ENCODE data around the gene NEK6.

NEK6 gene

GRCh38 chr9:124262649-124262972, 4.9 kb downstream of the NEK6 start:
- H3K4me2 ChIP-seq (ENCODE audit: low read length), result peak overlapping the region; percentile 100
- no peaks in the 10 kb centered on the region for H3K27me3 ChIP-seq (ENCODE audit: low read depth, low read length)
- H3K79me2 ChIP-seq (ENCODE audit: low read length), result peaks cover 97% of the 10 kb centered on the region
- H3K9me3 ChIP-seq (ENCODE audit: insufficient read depth, low read length), result no peaks in the 10 kb centered on the region
- peak overlapping the region; percentile 93; the same call in 1 of the 2 replicates for H3K9ac ChIP-seq (ENCODE audit: low read length)
- H3K4me1 ChIP-seq (ENCODE audit: low read length), result peaks cover 79% of the 10 kb centered on the region
- H3K4me3 ChIP-seq (ENCODE audit: low read length), result peak overlapping the region; percentile 96
- H4K20me1 ChIP-seq (ENCODE audit: insufficient read depth, low read length), result peaks cover 58% of the 10 kb centered on the region
- H2AFZ ChIP-seq (ENCODE audit: low read depth, low read length), result no peak overlapping the region
- TF ChIP-seq EZH2phosphoT487 (IDR thresholded peaks at IDR 0.05; ENCODE audit: low read depth), result no peak
- TF ChIP-seq, protein P1, sequence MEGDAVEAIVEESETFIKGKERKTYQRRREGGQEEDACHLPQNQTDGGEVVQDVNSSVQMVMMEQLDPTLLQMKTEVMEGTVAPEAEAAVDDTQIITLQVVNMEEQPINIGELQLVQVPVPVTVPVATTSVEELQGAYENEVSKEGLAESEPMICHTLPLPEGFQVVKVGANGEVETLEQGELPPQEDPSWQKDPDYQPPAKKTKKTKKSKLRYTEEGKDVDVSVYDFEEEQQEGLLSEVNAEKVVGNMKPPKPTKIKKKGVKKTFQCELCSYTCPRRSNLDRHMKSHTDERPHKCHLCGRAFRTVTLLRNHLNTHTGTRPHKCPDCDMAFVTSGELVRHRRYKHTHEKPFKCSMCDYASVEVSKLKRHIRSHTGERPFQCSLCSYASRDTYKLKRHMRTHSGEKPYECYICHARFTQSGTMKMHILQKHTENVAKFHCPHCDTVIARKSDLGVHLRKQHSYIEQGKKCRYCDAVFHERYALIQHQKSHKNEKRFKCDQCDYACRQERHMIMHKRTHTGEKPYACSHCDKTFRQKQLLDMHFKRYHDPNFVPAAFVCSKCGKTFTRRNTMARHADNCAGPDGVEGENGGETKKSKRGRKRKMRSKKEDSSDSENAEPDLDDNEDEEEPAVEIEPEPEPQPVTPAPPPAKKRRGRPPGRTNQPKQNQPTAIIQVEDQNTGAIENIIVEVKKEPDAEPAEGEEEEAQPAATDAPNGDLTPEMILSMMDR (IDR thresholded peaks at IDR 0.05; ENCODE audit: low read depth, low read length), result no peak
- peaks cover 50% of the 10 kb centered on the region for H3K36me3 ChIP-seq (replicated peaks; ENCODE audit: low read depth, low read length)
- H3K27ac ChIP-seq (ENCODE audit: low read length), result peak overlapping the region; percentile 94

DNA sequence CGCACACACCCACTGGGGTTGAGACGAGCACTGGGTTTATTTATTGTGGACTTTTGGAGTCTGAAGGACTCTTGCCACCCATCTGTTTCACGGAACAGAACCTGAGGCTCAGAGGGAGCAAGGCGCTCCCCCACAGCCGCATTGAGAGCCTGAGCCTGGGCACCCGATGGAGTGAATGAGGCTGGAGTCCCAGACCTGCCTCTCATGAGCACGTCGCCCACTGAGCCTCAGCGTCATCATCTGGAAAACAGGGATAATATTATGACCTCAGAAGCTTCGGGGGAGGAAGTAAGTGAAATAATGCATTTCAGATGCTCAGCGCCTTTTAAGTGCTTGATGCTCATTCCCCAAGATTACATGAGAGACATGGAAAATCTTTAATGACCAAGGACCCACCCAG, 5.5 kb downstream of the NEK6 start:
- Histone ChIP-seq H3K79me2 (ENCODE audit: low read length) (peaks cover 97% of the 10 kb centered on the region), H3K4me2 (ENCODE audit: low read length) (peak overlapping the region; percentile 100), H3K27me3 (ENCODE audit: low read depth, low read length) (no peaks in the 10 kb centered on the region), H3K9me3 (ENCODE audit: insufficient read depth, low read length) (no peaks in the 10 kb centered on the region), H3K4me3 (ENCODE audit: low read length) (peak overlapping the region; percentile 96), H3K27ac (ENCODE audit: low read length) (peak overlapping the region; percentile 94), H3K4me1 (ENCODE audit: low read length) (peaks cover 85% of the 10 kb centered on the region), H4K20me1 (ENCODE audit: insufficient read depth, low read length) (peaks cover 64% of the 10 kb centered on the region), H3K36me3 (replicated peaks; ENCODE audit: low read depth, low read length) (peaks cover 56% of the 10 kb centered on the region), H3K9ac (ENCODE audit: low read length) (peak overlapping the region; percentile 75), H2AFZ (ENCODE audit: low read depth, low read length) (no peak overlapping the region)
- TF ChIP-seq, protein P1 (IDR thresholded peaks at IDR 0.05; ENCODE audit: low read depth, low read length), result no peak
- no peak for TF ChIP-seq EZH2phosphoT487 (IDR thresholded peaks at IDR 0.05; ENCODE audit: low read depth)

DNA sequence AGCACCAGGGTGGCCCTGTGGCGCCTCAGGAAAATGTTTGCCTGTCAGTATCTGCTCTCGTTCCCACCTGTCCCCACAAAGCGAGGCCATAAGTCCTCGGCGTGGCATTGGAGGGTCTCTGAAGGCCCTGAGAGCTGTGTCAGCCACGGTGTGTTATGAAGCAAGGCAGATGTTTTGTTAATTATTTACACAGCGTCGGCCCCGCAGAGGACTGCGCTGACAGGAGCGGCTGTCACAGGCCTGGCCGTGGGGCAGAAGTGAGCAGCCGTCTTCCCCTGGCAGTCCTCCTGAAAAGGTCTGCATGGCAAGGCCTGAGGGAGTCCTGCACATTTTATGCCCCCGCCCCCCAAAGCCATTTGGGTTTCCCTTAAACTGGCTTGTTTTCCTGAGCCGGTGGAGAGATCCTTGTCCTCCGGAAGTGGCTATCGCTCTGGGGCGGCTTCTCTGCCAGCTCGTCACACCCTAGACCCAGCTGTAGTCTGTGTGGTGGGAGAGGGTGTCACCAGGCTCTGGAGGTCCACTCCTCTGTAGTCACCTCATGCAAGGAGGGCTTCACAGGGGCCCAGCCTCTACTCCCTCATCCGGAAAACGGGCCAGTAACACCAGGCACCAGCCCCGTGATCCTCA, 6.2 kb downstream of the NEK6 start:
- Histone ChIP-seq H3K4me2 (ENCODE audit: low read length) (peak overlapping the region; percentile 100), H3K4me1 (ENCODE audit: low read length) (peaks cover 88% of the 10 kb centered on the region), H4K20me1 (ENCODE audit: insufficient read depth, low read length) (peaks cover 71% of the 10 kb centered on the region), H3K79me2 (ENCODE audit: low read length) (peaks cover 97% of the 10 kb centered on the region), H3K9me3 (ENCODE audit: insufficient read depth, low read length) (no peaks in the 10 kb centered on the region), H3K36me3 (replicated peaks; ENCODE audit: low read depth, low read length) (peaks cover 62% of the 10 kb centered on the region), H3K27ac (ENCODE audit: low read length) (peak overlapping the region; percentile 94), H3K9ac (ENCODE audit: low read length) (peak overlapping the region; percentile 75), H2AFZ (ENCODE audit: low read depth, low read length) (no peak overlapping the region), H3K4me3 (ENCODE audit: low read length) (peak overlapping the region; percentile 96), H3K27me3 (ENCODE audit: low read depth, low read length) (no peaks in the 10 kb centered on the region)
- TF ChIP-seq, protein P1 (IDR thresholded peaks at IDR 0.05; ENCODE audit: low read depth, low read length), result no peak
- TF ChIP-seq EZH2phosphoT487 (IDR thresholded peaks at IDR 0.05; ENCODE audit: low read depth), result no peak

DNA sequence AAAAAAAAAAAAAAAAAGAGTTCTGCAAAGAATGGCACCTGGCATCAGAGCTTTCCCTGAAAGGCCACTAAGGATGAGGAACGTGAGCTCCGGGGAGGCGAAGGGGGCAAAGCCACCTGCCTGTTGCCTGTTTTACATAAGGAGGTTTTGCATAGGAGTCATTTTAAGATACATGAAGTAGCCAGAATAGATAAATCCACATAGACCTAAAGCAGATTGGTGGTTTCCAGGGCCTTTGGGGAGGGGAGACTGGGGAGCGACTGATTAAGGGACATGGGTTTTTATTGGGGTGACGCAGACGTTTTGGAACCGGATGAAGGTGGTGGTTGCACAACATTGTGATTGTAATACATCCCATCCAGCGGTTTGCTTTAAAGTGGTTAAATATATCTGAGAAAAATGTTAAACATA, 7.1 kb downstream of the NEK6 start:
- Histone ChIP-seq H3K4me1 (ENCODE audit: low read length) (peaks cover 84% of the 10 kb centered on the region), H3K4me2 (ENCODE audit: low read length) (peak overlapping the region; percentile 100), H3K79me2 (ENCODE audit: low read length) (peaks cover 97% of the 10 kb centered on the region), H3K4me3 (ENCODE audit: low read length) (peak overlapping the region; percentile 48; the same call in 1 of the 2 replicates), H3K9ac (ENCODE audit: low read length) (peak overlapping the region; percentile 54; the same call in 1 of the 2 replicates), H3K27me3 (ENCODE audit: low read depth, low read length) (no peaks in the 10 kb centered on the region), H2AFZ (ENCODE audit: low read depth, low read length) (no peak overlapping the region), H3K9me3 (ENCODE audit: insufficient read depth, low read length) (no peaks in the 10 kb centered on the region), H3K27ac (ENCODE audit: low read length) (peak overlapping the region; percentile 94), H3K36me3 (replicated peaks; ENCODE audit: low read depth, low read length) (peaks cover 55% of the 10 kb centered on the region), H4K20me1 (ENCODE audit: insufficient read depth, low read length) (peaks cover 79% of the 10 kb centered on the region)
- TF ChIP-seq, protein P1 (IDR thresholded peaks at IDR 0.05; ENCODE audit: low read depth, low read length), result no peak
- no peak for TF ChIP-seq EZH2phosphoT487 (IDR thresholded peaks at IDR 0.05; ENCODE audit: low read depth)
